Small intestine (tissue), 7 donors: ENCODE data around the gene PRKACG. TPM values are rescaled to one million over a fixed set of nuclear protein-coding genes. Genes with fewer than 3 reads are reported as not detected.

ENCODE experiments used
- DNase-seq, 2 donors: peaks; one replicate each; pipeline versions ENCODE4 v3.0.0 to v3.0.0-alpha.2; 2013
- FAIRE-seq: peaks from 2 replicates; lab custom pipeline; 2012; peaks lifted over from hg19 to GRCh38; lab: Jason Lieb, UNC
- H3K27ac ChIP-seq, 3 donors: one replicate each; pipeline ENCODE4 v1.5.1; 2013; ENCODE audit warnings: low read length in 2 of 3, mild to moderate bottlenecking in 2 of 3, control low read depth in 1 of 3, inconsistent platforms in 1 of 3, low read depth in 1 of 3, moderate library complexity in 1 of 3
- H3K27me3 ChIP-seq, 3 donors: one replicate each; pipeline ENCODE4 v1.6.1; 2013; ENCODE audit warnings: low read length in 3 of 3, inconsistent platforms in 1 of 3; ENCODE audit not compliant: control insufficient read depth in 3 of 3, insufficient read depth in 3 of 3
- H3K36me3 ChIP-seq, 3 donors: one replicate each; pipeline ENCODE4 v1.6.1; 2013; ENCODE audit warnings: low read length in 3 of 3, inconsistent platforms in 1 of 3, low read depth in 1 of 3, mild to moderate bottlenecking in 1 of 3, moderate library complexity in 1 of 3; ENCODE audit not compliant: control insufficient read depth in 3 of 3, insufficient read depth in 2 of 3
- H3K4me1 ChIP-seq, 3 donors: one replicate each; pipeline ENCODE4 v1.6.1; 2013; ENCODE audit warnings: low read length in 2 of 3, inconsistent platforms in 1 of 3, low read depth in 1 of 3, mild to moderate bottlenecking in 1 of 3, moderate library complexity in 1 of 3; ENCODE audit not compliant: control insufficient read depth in 3 of 3, insufficient read depth in 2 of 3
- H3K4me3 ChIP-seq, 3 donors: one replicate each; pipeline ENCODE4 v1.5.1; 2013; ENCODE audit warnings: low read length in 3 of 3, control low read depth in 1 of 3, inconsistent platforms in 1 of 3, low read depth in 1 of 3, mild to moderate bottlenecking in 1 of 3, moderate library complexity in 1 of 3
- H3K9me3 ChIP-seq, 2 donors: one replicate each; pipeline ENCODE4 v1.6.1; 2013; ENCODE audit warnings: low read depth in 1 of 2, low read length in 1 of 2; ENCODE audit not compliant: control insufficient read depth in 2 of 2, insufficient read depth in 1 of 2
- WGBS, 3 donors: extraction: QIAGEN DNeasy Blood & Tissue Kit; methylation state at CpG; one replicate each; pipeline ENCODE4 v1.1.7; 2013; 5-methylcytosine and 5-hydroxymethylcytosine counted together
- polyA plus RNA-seq, 4 donors: library from polyadenylated mRNA; stranded (reverse) in 3 of 4; unstranded in 1 of 4; fragments of 200-250 nt in 3 of 4; fragments of 120-200 nt in 1 of 4; gene quantifications; one replicate each; pipeline versions ENCODE4 v1.2.1 to v1.2.3, GENCODE V29; 2013
- donor health status: healthy with polysubstance abuse.
- donor health status: control.
- donor health status: control.
- donor health status: Bipolar disorder and iron deficiency.
- donor health status: healthy.

Gene PRKACG
- polyA plus RNA-seq, 4 donors = 0.03 TPM; not detected in 3

DNA sequence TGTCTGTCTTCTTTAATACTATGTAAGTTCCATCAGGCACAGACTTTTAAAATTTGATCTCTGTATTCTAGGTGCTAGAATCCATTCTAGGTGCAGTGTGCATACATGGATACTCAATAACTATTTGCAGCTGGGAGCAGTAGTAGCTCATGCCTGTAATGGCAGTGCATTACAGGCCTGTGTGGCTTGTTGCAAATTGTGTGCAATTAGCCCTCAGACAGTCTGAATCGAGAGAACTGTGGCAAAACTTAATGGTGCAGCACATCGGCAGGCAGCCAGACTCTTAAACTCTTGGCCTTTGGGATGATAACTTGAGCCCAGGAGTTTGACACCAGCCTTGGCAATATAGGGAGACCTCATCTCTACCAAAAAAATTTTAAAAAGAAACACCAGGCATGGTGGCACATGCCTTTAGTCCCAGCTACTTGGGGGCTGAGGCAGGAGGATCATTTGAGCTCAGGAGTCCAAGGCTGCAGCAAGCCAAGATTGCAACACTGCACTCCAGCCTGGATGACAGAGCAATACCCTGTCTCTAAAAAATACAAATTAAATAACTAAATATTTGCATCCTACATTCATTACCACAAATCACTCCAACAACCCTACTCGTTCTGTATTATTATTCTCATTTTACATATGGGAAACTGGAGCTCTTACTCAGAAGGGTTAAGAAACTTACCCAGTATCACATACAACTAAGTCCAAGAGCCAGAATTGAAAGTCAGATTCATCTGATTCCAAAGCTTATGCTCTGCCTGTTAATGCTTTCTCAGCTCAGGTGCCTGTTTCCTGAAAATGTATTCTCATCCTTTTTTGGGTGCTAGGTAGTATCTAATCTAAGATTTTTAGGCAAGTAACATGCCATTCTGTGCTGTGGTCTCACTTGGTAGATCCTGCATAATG, 30.1 kb downstream of the PRKACG start:
- Histone ChIP-seq H3K4me1 (no peaks in the 10 kb centered on the region), H3K27me3 (no peaks in the 10 kb centered on the region), H3K27ac (no peak overlapping the region), H3K36me3 (peaks cover 0 to 20% (median 4%) of the 10 kb centered on the region in 3 donors), H3K9me3 (no peaks in the 10 kb centered on the region), H3K4me3 (no peak overlapping the region)
- WGBS, 3 donors = 70 to 91% (median 84%) methylated on average over 3 of the region's 3 CpGs
- FAIRE-seq (no peak), DNase-seq (no peak)

DNA sequence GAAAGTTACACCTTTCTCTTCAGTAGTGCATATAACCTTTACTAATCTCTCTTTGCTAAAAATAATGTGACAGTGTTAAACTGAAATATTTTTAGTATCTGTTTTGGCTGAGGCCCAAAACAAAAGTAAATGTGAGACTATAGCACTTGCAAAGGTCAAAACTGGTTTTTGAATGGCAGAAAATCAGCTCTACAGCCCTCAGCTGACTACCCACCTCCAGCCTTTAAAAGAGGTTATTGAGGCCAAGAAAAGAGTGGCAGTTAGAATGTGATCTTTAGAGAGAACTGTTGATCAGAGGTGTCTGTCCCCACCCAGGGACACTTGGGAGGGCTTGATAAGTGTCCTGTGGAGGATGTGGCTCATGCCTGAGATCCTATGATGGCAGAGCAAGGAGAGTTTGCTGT, 30.9 kb downstream of the PRKACG start:
- peaks cover 0 to 17% (median 6%) of the 10 kb centered on the region in 3 donors for H3K36me3 ChIP-seq
- no peaks in the 10 kb centered on the region for H3K4me1 ChIP-seq
- FAIRE-seq (no peak), DNase-seq (no peak)
- no peaks in the 10 kb centered on the region for H3K27me3 ChIP-seq
- H3K4me3 ChIP-seq = no peak overlapping the region
- no peaks in the 10 kb centered on the region for H3K9me3 ChIP-seq
- no peak overlapping the region for H3K27ac ChIP-seq

DNA sequence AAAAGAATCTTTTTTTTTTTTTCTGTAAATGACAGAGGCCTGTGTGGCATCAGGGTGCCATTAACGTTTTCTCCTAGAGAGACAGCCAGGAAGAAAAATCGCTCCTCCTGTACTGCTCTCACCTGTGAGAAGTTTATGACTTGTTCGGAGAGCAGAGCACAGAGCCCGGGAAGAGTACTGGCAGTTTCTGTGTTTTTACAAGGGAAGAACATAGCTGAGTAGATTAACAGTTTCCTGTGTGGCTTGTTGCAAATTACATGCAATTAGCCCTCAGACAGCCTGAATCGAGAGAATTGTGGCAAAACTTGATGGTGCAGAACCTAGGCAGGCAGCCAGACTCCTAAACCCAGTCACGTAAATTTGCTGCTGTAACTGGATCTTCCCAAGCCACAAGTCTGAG, 32.1 kb downstream of the PRKACG start:
- Histone ChIP-seq H3K36me3 (peaks cover 0 to 20% (median 6%) of the 10 kb centered on the region in 3 donors), H3K4me1 (no peaks in the 10 kb centered on the region), H3K27ac (no peak overlapping the region), H3K4me3 (no peak overlapping the region), H3K9me3 (no peaks in the 10 kb centered on the region), H3K27me3 (no peaks in the 10 kb centered on the region)
- FAIRE-seq = no peak
- 27 to 52% (median 37%) methylated on average over 6 of the region's 6 CpGs for WGBS, 3 donors
- DNase-seq = no peak

DNA sequence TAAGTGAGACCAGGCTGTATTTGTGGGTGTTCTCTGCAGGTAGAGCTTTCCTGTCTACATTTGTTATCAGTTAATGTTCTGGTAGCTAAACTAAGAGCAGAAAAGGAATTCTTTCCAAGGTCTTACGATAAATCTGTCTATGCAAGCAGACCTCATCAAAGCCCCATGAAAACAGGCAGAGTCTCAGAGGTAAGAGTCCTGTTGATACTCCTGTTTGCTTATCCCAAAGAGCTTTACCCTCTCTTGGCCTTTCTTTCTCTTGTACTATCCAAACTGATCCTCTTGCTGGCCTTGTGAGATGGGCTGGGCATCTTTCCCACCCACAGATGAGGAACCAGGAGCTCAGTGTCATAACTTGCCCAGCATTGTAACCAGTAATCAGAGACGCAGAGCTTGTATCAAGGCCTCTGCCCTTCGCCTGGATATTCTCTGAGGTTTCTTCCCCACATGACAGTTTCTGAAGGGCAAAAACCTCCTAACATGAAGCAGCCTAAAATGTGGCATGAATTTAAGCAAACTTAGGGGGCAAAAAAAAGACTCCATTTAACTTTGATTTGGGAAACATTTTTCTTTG, 33.5 kb downstream of the PRKACG start:
- FAIRE-seq = no peak
- WGBS, 3 donors = 85 to 96% (median 89%) methylated on average over 3 of the region's 3 CpGs

DNA sequence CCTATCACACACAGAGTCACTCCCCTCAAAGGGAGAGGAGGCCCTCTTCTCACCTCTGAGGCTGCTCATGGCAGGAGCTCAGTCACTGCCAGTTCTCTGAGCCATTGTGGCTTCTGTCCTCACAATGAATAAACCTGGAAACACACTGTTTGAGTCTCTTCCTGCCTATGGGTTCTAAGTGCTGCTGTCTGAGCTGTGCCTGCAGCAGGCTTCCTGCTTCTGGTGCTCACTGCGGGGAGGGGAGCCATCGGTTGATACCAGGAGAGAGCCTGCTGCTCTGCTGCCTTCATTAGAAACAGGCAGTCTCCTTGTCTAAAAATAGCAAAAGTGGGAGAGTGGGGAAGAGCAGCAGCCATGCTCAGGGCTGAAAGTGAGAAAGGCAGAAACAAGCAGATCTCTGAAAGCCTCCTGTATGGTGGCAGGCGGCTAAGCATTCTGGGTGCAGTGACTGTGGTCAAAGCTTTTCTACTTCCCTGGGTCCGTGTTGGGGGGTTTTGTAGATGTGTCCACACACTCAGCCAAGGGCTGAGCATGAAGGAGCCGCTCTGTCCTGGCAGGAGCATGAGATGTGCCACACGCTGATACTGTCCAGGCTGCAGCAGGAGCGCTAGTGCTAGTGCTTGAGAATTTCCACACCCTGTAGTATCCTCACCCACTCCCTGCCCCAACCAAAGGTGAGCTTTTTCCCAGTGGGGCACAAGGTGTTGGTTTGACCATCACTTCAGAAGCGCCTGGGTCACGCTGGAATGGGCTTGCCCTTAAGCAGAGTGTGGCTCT, 34.2 kb downstream of the PRKACG start:
- peak overlapping the region in 1 of 3 donors; percentile 11 for H3K27ac ChIP-seq
- H3K27me3 ChIP-seq = no peaks in the 10 kb centered on the region
- FAIRE-seq (no peak), DNase-seq (no peak)
- no peaks in the 10 kb centered on the region for H3K9me3 ChIP-seq
- no peak overlapping the region for H3K4me3 ChIP-seq
- WGBS, 3 donors = 73 to 89% (median 83%) methylated on average over 9 of the region's 9 CpGs
- no peaks in the 10 kb centered on the region for H3K4me1 ChIP-seq
- H3K36me3 ChIP-seq = peaks cover 0 to 19% (median 7%) of the 10 kb centered on the region in 3 donors

More for the DNA sequence above, 33.5 kb downstream of the PRKACG start:
- no peak for DNase-seq
- no peak overlapping the region for H3K4me3 ChIP-seq
- no peaks in the 10 kb centered on the region for H3K27me3 ChIP-seq
- H3K36me3 ChIP-seq = peaks cover 0 to 18% (median 8%) of the 10 kb centered on the region in 3 donors
- H3K4me1 ChIP-seq = no peaks in the 10 kb centered on the region
- H3K9me3 ChIP-seq = no peaks in the 10 kb centered on the region
- H3K27ac ChIP-seq = no peak overlapping the region

DNA sequence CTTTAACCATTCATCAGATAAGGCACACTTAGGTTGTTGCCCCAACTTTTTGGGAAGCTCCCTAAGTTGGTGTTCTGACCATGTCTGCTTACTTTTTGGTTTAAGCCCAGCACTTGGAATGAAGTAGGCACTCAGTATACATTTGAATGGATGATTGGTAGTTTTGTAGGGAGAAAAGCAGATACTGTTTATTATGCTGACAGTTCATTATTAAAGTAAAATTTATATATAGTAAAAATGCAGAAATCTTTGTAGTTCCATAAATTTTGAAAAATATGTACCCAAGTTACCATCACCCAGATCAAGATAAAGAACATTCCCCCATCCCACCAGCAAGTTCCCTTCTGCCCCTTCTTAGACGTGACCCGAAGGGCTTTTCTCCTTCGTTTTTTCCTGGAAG, 35.4 kb downstream of the PRKACG start:
- Histone ChIP-seq H3K4me1 (no peaks in the 10 kb centered on the region), H3K27me3 (no peaks in the 10 kb centered on the region), H3K27ac (no peak overlapping the region), H3K4me3 (no peak overlapping the region), H3K36me3 (peaks cover 0 to 18% (median 7%) of the 10 kb centered on the region in 3 donors), H3K9me3 (no peaks in the 10 kb centered on the region)
- 91 to 99% (median 95%) methylated on average over 3 of the region's 3 CpGs for WGBS, 3 donors
- no peak for DNase-seq
- no peak for FAIRE-seq

DNA sequence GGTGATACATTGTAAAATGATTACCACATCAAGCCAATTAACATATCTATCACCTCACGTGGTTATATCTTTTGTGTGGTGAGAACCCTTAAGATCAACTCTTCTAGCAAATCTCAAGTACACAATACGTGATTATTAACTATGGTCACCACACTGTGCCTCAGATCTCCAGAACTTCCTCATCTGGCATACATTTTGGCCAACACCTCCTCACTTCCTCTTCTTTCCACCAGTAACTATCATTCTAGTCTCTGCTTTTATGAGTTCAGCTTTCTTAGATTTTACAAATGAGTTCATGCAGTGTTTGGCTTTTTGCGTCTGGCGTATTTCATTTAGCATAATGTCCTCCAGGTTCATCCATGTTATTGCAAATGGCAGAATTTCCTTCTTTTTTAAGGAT, 35.8 kb downstream of the PRKACG start:
- DNase-seq (no peak), FAIRE-seq (no peak)
- no peaks in the 10 kb centered on the region for H3K4me1 ChIP-seq
- H3K36me3 ChIP-seq = peaks cover 0 to 18% (median 6%) of the 10 kb centered on the region in 3 donors
- WGBS, 3 donors = 79 to 85% (median 84%) methylated on average over 4 of the region's 4 CpGs
- H3K27me3 ChIP-seq = no peaks in the 10 kb centered on the region
- no peaks in the 10 kb centered on the region for H3K9me3 ChIP-seq
- no peak overlapping the region for H3K27ac ChIP-seq
- no peak overlapping the region for H3K4me3 ChIP-seq

DNA sequence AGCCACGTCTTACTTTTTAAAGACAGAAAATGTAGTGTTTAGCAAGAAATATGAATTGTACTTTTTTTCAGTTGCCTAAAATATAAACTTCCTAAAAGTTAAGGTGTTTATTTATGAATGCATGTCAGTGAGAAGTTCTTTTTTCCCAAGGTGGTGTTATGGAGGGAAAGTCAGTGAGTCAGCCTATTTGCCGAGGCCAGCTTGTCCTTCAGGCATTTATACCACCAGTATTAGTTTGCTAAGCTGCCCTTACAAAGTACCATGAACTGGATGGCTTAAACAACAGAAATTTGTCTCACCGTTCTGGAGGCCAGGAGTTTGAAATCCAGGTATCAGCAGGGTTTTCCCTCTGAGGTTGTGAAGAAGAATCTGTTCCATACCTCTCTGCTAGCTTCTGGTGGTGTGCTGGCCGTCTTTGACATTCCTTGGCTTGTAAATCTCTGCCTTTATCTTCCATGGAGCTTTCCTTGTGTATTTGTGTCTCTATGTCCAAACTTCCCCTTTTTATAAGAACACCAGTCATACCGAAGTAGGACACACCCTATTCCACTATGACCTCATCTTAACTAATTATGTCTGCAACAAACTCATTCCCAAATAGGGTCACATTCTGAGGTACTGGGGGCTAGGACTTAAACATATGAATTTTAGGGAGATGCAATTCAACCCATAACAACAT, 38.4 kb downstream of the PRKACG start:
- peak in 1 of 2 donors; percentile 19 for DNase-seq
- Histone ChIP-seq H3K27me3 (no peaks in the 10 kb centered on the region), H3K9me3 (no peaks in the 10 kb centered on the region), H3K36me3 (peaks cover 0 to 17% (median 5%) of the 10 kb centered on the region in 3 donors), H3K4me3 (no peak overlapping the region), H3K27ac (peak overlapping the region in 1 of 3 donors; percentile 70), H3K4me1 (no peaks in the 10 kb centered on the region)
- 63 to 67% (median 66%) methylated on average over 5 of the region's 5 CpGs for whole genome bisulfite sequencing, 3 donors
- no peak for FAIRE-seq
